ENCODE measurements around the gene GSN. TPM values are rescaled to one million over a fixed set of nuclear protein-coding genes. Genes with fewer than 3 reads are reported as not detected.

Gene GSN
- total RNA-seq, 1 experiment from 2014 or later: 68.3 TPM

DNA sequence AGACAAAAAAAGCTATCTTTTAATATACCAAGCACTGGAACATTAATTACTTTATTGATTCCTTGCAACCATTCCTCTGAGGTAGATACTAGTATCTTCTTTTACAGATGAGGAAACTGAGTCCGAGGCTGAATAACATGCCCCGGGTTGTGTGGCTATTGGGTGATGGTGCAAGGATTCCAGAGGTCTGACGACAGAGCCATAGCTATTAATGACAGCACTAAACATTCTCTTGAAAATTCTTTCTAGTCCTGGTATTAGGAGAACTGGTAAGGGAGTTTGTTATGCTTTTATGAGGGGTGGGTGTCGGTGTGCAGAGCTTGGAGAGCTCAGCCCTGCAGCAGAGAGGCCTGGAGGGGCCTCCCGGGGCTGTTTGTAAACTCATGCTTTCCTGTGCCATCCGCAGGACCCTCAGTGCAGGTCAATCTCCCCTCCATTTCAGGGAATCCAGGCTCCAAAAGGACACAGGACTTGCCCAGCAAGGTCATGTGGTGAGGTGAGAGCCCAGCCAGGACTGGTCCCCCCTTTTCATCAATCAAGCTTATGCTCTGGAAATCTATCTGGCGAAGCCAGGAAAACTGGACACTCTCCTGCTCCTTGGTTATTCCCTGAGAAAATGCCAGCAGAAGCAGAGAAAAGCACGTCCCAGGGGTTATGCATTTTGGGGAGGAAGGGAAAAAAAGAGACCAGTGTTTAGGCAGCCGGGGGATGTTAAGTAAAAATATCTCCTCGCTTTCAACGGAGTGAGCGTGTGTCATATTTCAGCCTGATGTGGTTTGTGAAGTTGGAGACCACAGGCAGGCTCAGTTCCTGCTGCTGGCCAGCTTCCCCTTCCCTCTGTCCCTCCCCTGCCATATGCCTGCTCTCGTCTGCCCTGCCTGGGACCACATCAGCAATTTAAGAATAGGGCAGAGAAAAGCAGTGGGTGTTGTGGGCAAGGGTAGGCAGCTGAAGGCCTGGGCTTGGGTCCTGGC is 3.7 kb downstream of the GSN start:
- CTCF ChIA-PET: no interaction called here

DNA sequence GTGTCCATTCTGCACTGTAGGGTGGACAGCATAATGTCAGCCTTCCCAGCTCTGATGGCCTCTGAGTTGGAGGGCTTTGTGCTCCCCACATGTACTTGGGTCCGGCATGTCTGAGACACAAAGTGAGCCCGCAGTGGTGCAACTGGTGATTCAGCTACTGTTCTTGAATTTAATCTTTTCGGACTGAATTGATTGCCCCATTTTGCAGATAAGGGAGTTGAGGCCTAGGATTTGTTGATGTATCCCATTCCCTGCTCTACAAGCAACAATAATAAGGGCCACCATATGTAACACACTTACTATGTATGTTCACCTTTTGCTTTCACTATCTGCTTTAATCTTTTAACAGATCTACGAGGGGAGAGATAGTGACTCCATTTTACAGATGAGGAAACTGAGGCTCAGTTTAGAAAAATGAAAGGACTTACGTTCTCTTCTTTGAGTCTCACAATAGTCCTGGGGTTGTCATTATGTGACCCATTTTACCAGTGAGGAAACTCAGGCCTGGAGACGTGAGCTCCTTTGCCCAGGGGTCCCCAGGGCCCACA is 4.5 kb downstream of the GSN start:
- H3K4me3 Mint-ChIP-seq (ENCODE audit: low read depth, unreplicated experiment): no peak overlapping the region
- no peaks in the 10 kb centered on the region for H3K27me3 Mint-ChIP-seq (ENCODE audit: unreplicated experiment)
- CTCF ChIA-PET: no interaction called here
- TF ChIP-seq, protein P1, sequence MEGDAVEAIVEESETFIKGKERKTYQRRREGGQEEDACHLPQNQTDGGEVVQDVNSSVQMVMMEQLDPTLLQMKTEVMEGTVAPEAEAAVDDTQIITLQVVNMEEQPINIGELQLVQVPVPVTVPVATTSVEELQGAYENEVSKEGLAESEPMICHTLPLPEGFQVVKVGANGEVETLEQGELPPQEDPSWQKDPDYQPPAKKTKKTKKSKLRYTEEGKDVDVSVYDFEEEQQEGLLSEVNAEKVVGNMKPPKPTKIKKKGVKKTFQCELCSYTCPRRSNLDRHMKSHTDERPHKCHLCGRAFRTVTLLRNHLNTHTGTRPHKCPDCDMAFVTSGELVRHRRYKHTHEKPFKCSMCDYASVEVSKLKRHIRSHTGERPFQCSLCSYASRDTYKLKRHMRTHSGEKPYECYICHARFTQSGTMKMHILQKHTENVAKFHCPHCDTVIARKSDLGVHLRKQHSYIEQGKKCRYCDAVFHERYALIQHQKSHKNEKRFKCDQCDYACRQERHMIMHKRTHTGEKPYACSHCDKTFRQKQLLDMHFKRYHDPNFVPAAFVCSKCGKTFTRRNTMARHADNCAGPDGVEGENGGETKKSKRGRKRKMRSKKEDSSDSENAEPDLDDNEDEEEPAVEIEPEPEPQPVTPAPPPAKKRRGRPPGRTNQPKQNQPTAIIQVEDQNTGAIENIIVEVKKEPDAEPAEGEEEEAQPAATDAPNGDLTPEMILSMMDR (IDR thresholded peaks at IDR 0.05; ENCODE audit: unreplicated experiment): no peak
- peaks cover 26% of the 10 kb centered on the region for H3K4me1 Mint-ChIP-seq (ENCODE audit: low read depth, unreplicated experiment)
- no TSS peak for BruUV-seq (replicated peaks)
- H3K36me3 Mint-ChIP-seq (ENCODE audit: insufficient read depth, unreplicated experiment): peaks cover 27% of the 10 kb centered on the region
- no peaks in the 10 kb centered on the region for H3K9me3 Mint-ChIP-seq (ENCODE audit: low read depth, unreplicated experiment)
- intact Hi-C loops (cut with micrococcal nuclease; ENCODE audit: unreplicated experiment): no loop called here
- no peak for DNase-seq
- H3K27ac Mint-ChIP-seq (ENCODE audit: unreplicated experiment): no peak overlapping the region

More for the DNA sequence above, 3.7 kb downstream of the GSN start:
- Mint-ChIP-seq H3K27me3 (ENCODE audit: unreplicated experiment) (no peaks in the 10 kb centered on the region), H3K4me3 (ENCODE audit: low read depth, unreplicated experiment) (no peak overlapping the region), H3K4me1 (ENCODE audit: low read depth, unreplicated experiment) (peaks cover 22% of the 10 kb centered on the region), H3K36me3 (ENCODE audit: insufficient read depth, unreplicated experiment) (peaks cover 29% of the 10 kb centered on the region), H3K27ac (ENCODE audit: unreplicated experiment) (no peak overlapping the region), H3K9me3 (ENCODE audit: low read depth, unreplicated experiment) (no peaks in the 10 kb centered on the region)
- no peak for DNase-seq
- TF ChIP-seq, protein P1 (IDR thresholded peaks at IDR 0.05; ENCODE audit: unreplicated experiment): no peak
- intact Hi-C loops (cut with micrococcal nuclease; ENCODE audit: unreplicated experiment): no loop called here
- BruUV-seq (replicated peaks): no TSS peak

DNA sequence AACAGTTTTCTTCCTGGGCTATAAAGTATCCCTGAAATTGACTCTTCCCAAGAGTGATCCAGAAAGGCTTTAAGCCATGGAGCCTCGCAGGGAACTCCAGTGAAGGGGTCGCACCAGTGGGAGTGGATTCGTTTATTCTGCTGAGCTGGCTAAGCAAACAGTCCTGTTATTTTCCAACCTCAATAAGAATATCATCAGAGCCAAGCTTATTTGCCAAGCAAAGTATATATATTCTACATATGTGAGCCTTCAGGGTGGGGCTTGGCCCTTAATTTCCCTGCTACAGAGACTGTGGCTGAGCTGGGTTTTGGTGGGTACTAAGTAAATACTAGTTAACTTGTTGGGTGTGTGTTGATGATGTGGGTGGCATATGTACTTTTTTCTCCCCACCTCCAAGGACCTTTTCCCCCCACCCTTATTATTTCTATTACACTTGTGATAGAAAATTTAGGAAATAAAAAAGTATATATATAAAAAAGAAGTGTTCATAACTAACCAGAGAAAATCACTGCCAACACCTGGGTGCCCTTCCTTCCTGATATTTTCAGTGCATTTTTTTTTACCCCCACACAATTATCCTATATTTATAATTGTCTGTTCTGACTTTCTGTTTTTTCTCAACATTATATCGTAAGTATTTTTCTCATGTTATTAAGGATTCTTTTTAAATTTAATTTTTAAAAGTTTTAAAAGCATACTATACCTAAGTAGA is 5.3 kb downstream of the GSN start:
- Mint-ChIP-seq H3K4me1 (ENCODE audit: low read depth, unreplicated experiment) (peaks cover 34% of the 10 kb centered on the region), H3K4me3 (ENCODE audit: low read depth, unreplicated experiment) (no peak overlapping the region), H3K27me3 (ENCODE audit: unreplicated experiment) (no peaks in the 10 kb centered on the region), H3K27ac (ENCODE audit: unreplicated experiment) (no peak overlapping the region), H3K9me3 (ENCODE audit: low read depth, unreplicated experiment) (no peaks in the 10 kb centered on the region), H3K36me3 (ENCODE audit: insufficient read depth, unreplicated experiment) (peaks cover 20% of the 10 kb centered on the region)
- CTCF ChIA-PET: no interaction called here
- TF ChIP-seq, protein P1 (IDR thresholded peaks at IDR 0.05; ENCODE audit: unreplicated experiment): no peak
- DNase-seq: no peak
- intact Hi-C loops (cut with micrococcal nuclease; ENCODE audit: unreplicated experiment): no loop called here
- no TSS peak for BruUV-seq (replicated peaks)

DNA sequence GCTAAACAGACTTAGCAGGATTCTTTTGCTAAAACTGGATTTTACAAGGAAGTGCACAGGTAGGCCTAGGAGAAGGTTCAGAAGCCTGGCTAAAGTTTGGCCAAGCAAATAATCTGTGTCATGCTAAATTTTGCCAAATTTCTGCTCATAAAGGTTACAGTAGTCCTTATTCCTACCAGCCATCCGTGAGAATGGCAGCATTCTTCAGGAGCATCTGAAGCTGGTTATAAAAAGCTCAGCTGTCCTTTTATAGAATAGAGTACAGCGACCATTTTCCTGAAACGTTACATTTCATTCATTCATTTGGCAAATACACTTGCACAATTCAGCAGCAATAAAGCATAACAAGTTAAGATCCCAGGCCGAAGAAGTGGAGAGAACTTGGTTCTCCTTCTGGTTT is 6.9 kb downstream of the GSN start:
- peaks cover 40% of the 10 kb centered on the region for H3K4me1 Mint-ChIP-seq (ENCODE audit: low read depth, unreplicated experiment)
- no peak for DNase-seq
- CTCF ChIA-PET: no interaction called here
- no peaks in the 10 kb centered on the region for H3K27me3 Mint-ChIP-seq (ENCODE audit: unreplicated experiment)
- no peak overlapping the region for H3K4me3 Mint-ChIP-seq (ENCODE audit: low read depth, unreplicated experiment)
- peaks cover 8% of the 10 kb centered on the region for H3K36me3 Mint-ChIP-seq (ENCODE audit: insufficient read depth, unreplicated experiment)
- no peaks in the 10 kb centered on the region for H3K9me3 Mint-ChIP-seq (ENCODE audit: low read depth, unreplicated experiment)
- BruUV-seq (replicated peaks): no TSS peak
- intact Hi-C loops (cut with micrococcal nuclease; ENCODE audit: unreplicated experiment): no loop called here
- no peak overlapping the region for H3K27ac Mint-ChIP-seq (ENCODE audit: unreplicated experiment)
- TF ChIP-seq, protein P1 (IDR thresholded peaks at IDR 0.05; ENCODE audit: unreplicated experiment): no peak
